ENCODE measurements around the gene ADCY6. TPM values are rescaled to one million over a fixed set of nuclear protein-coding genes. Genes with fewer than 3 reads are reported as not detected.

Gene ADCY6
- total and polyA plus RNA-seq, 2 of the 4 experiments (the other 2 are of a cell fraction), result 18.5 to 34.4 TPM

DNA sequence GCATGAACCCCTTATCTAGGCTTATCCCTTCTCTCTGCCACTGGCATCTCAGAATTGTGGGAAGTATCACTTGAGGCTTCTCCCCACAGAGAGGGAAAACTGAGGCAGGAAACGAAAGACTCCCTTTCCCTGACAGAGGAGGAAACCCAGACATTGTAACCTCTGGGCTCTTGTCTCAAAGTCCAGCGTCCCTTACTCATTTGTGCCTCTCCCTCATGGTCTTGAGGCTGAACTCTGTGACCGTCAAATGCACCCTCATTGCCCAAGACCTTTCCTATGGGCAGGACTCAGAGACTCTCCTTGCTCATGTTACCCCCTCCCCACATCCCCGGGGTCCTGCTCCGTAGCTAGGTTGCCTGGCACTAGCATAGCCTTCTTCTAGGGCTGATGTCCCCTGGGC lies 33.2 kb upstream of the ADCY6 start:
- H3K27ac ChIP-seq (ENCODE audit: insufficient read depth, low read length), result no peak overlapping the region
- in situ Hi-C loops (cut with MboI; ENCODE audit: low sequenced_read_pairs) (no loop called here), intact Hi-C loops (cut with micrococcal nuclease) (no loop called here), dilution Hi-C loops (cut with HindIII; ENCODE audit: low sequenced_read_pairs, unreplicated experiment) (no loop called here)
- H2BK15ac ChIP-seq (ENCODE audit: low read depth, low read length), result no peak overlapping the region
- H2BK5ac ChIP-seq (ENCODE audit: low read depth, low read length, poor library complexity, severe bottlenecking), result no peak overlapping the region
- peaks cover 12% of the 10 kb centered on the region for H3K9me1 ChIP-seq (ENCODE audit: insufficient read depth, low read length)
- POLR2A ChIA-PET (ENCODE audit: unreplicated experiment), result no interaction called here
- H3K4me2 ChIP-seq (ENCODE audit: low read depth, low read length), result no peak overlapping the region
- H4K91ac ChIP-seq (ENCODE audit: insufficient read depth, low read depth, low read length), result no peak overlapping the region
- H2BK120ac ChIP-seq (ENCODE audit: low read depth, low read length), result no peak overlapping the region
- H3K18ac ChIP-seq (ENCODE audit: low read depth, low read length), result no peak overlapping the region
- no peak overlapping the region for H3K4ac ChIP-seq (ENCODE audit: low read depth, low read length)
- no TSS peak for BruUV-seq (replicated peaks)
- TF ChIP-seq SMC3 (IDR thresholded peaks at IDR 0.05; ENCODE audit: low read depth, low read length) (no peak), MAZ (IDR thresholded peaks at IDR 0.05; ENCODE audit: borderline replicate concordance, low read depth, low read length) (no peak), NFE2L2 (IDR thresholded peaks at IDR 0.05; ENCODE audit: low read depth, low read length) (no peak), POLR2A (IDR thresholded peaks at IDR 0.05; ENCODE audit: low read depth, low read length) (no peak), CEBPB (IDR thresholded peaks at IDR 0.05; ENCODE audit: low read depth, low read length) (no peak), RFX5 (IDR thresholded peaks at IDR 0.05; ENCODE audit: low read depth, low read length) (no peak), MAFK (IDR thresholded peaks at IDR 0.05; ENCODE audit: low read depth, low read length) (no peak), MXI1 (IDR thresholded peaks at IDR 0.05; ENCODE audit: borderline replicate concordance, low read depth, low read length) (no peak)
- TF ChIP-seq, protein P1, sequence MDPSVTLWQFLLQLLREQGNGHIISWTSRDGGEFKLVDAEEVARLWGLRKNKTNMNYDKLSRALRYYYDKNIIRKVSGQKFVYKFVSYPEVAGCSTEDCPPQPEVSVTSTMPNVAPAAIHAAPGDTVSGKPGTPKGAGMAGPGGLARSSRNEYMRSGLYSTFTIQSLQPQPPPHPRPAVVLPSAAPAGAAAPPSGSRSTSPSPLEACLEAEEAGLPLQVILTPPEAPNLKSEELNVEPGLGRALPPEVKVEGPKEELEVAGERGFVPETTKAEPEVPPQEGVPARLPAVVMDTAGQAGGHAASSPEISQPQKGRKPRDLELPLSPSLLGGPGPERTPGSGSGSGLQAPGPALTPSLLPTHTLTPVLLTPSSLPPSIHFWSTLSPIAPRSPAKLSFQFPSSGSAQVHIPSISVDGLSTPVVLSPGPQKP (IDR thresholded peaks at IDR 0.05; ENCODE audit: borderline replicate concordance, low read depth, low read length), result no peak
- no peak overlapping the region for H3K14ac ChIP-seq (replicated peaks; ENCODE audit: low read depth, low read length)
- H3K4me1 ChIP-seq (ENCODE audit: control insufficient read depth, insufficient read depth, low read length), result peaks cover 12% of the 10 kb centered on the region
- WGBS, 2 experiments (ENCODE audit: extremely low coverage in 2 of 2, insufficient read length in 1 of 2), result no CpG with 5 or more reads among the region's 5 CpGs
- H2AK9ac ChIP-seq (replicated peaks; ENCODE audit: low read depth, low read length, poor library complexity), result no peak overlapping the region
- peaks cover 37 to 59% of the 10 kb centered on the region in 2 experiments for H3K79me1 ChIP-seq (ENCODE audit: low read depth in 1 of 2, low read length in 2 of 2)
- H2AK5ac ChIP-seq (ENCODE audit: low read depth, low read length), result no peak overlapping the region
- no peak overlapping the region for H4K8ac ChIP-seq (ENCODE audit: low read depth in 2 of 2, low read length in 2 of 2)
- peaks cover 19% of the 10 kb centered on the region for H4K20me1 ChIP-seq (ENCODE audit: insufficient read depth, low read length)
- no peak overlapping the region for H2AFZ ChIP-seq (replicated peaks; ENCODE audit: low read length, poor library complexity)
- no peaks in the 10 kb centered on the region for H3K9me3 ChIP-seq (ENCODE audit: control insufficient read depth, insufficient read depth, low read length)
- no peaks in the 10 kb centered on the region for H3K27me3 ChIP-seq (ENCODE audit: control insufficient read depth, insufficient read depth, low read length)
- H3K36me3 ChIP-seq (ENCODE audit: control insufficient read depth, insufficient read depth, low read length), result peaks cover 39% of the 10 kb centered on the region
- H4K5ac ChIP-seq (ENCODE audit: low read depth, low read length), result no peak overlapping the region
- CTCF ChIA-PET, result no interaction called here
- no peak overlapping the region for H3K23ac ChIP-seq (ENCODE audit: low read depth, low read length)
- DNase-seq, result no peak
- no peak for ATAC-seq (ENCODE audit: low read depth)
- no peak overlapping the region for H3K56ac ChIP-seq (ENCODE audit: extremely low read depth, insufficient read depth, low read length)
- H2BK20ac ChIP-seq (ENCODE audit: low read depth, low read length), result no peak overlapping the region
- no peak overlapping the region for H3K4me3 ChIP-seq (ENCODE audit: insufficient read depth, low read depth, low read length)
- H3K9ac ChIP-seq (ENCODE audit: low read depth, low read length), result no peak overlapping the region

All from IMR-90 (cell line).